Effector memory CD4-positive, alpha-beta T cell (primary cell): ENCODE measurements around the gene FAM98B.

ENCODE experiments used
- DNase-seq, 3 donors: peaks; one replicate each; pipeline ENCODE4 v3.0.0-alpha.2; 2020
- H3K27ac ChIP-seq: 2 replicates; pipeline ENCODE4 v1.7.0; 2013; ENCODE audit warnings: mild to moderate bottlenecking, low read length, moderate library complexity; ENCODE audit not compliant: insufficient read depth, poor library complexity, severe bottlenecking
- H3K27me3 ChIP-seq: replicated peaks from 2 replicates; pipeline ENCODE4 v1.7.0; 2013; ENCODE audit warnings: mild to moderate bottlenecking, low read length; ENCODE audit not compliant: insufficient read depth, control insufficient read depth, poor library complexity, severe bottlenecking
- H3K36me3 ChIP-seq: 2 replicates; pipeline ENCODE4 v1.7.0; 2013; ENCODE audit warnings: mild to moderate bottlenecking, low read length, moderate library complexity; ENCODE audit not compliant: control insufficient read depth, insufficient read depth
- H3K4me1 ChIP-seq: 2 replicates; pipeline ENCODE4 v1.7.0; 2013; ENCODE audit warnings: low read length, mild to moderate bottlenecking; ENCODE audit not compliant: control insufficient read depth, insufficient read depth, poor library complexity, severe bottlenecking
- H3K4me3 ChIP-seq: 2 replicates; pipeline ENCODE4 v1.7.0; 2013; ENCODE audit warnings: low read length, low read depth, mild to moderate bottlenecking; ENCODE audit not compliant: insufficient read depth, poor library complexity, severe bottlenecking
- H3K9me3 ChIP-seq: 2 replicates; pipeline ENCODE4 v1.7.0; 2013; ENCODE audit warnings: mild to moderate bottlenecking, low read length, moderate library complexity; ENCODE audit not compliant: control insufficient read depth

The FAM98B gene

DNA sequence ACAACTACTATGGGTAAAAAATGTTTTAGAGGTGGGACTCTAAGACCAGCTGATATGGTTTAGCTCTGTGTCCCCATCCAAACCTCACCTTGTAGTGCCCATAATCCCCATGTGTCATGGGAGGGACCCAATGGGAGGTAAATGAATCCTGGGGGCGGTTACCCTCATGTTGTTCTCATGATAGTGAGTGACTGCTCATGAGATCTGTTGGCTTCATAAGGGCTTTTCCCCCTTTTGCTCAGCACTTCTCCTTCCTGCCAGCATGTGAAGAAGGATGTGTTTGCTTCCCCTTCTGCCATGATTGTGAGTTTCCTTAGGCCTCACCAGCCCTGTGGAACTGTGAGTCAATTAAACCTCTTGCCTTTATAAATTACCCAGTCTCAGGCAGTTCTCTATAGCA lies 45.7 kb downstream of the FAM98B start:
- Histone ChIP-seq H3K4me3 (no peak overlapping the region), H3K27ac (no peak overlapping the region), H3K27me3 (no peaks in the 10 kb centered on the region), H3K9me3 (no peaks in the 10 kb centered on the region), H3K4me1 (no peaks in the 10 kb centered on the region), H3K36me3 (peaks cover 90% of the 10 kb centered on the region)
- no peak for DNase-seq

DNA sequence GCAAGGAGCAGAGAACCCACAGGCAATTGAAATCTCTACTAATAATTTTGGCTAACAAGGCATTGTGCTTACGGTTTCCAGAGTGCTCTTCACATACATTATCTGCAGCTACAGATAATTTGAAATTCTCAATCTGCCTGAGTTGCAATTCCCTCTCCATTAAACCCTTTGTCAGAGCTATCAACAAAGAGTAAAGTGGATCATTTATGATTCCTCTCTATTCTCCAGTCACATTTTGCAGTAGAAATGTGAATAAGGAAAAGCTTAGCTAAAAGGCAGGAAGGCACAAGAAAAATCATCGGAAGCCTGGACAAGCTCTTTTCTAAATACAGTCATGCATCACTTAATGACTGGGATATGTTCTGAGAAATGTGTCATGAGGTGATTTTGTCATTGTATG lies 49.6 kb downstream of the FAM98B start:
- Histone ChIP-seq H3K4me1 (no peaks in the 10 kb centered on the region), H3K36me3 (peaks cover 93% of the 10 kb centered on the region), H3K9me3 (no peaks in the 10 kb centered on the region), H3K27me3 (no peaks in the 10 kb centered on the region), H3K27ac (no peak overlapping the region), H3K4me3 (no peak overlapping the region)
- no peak for DNase-seq

DNA sequence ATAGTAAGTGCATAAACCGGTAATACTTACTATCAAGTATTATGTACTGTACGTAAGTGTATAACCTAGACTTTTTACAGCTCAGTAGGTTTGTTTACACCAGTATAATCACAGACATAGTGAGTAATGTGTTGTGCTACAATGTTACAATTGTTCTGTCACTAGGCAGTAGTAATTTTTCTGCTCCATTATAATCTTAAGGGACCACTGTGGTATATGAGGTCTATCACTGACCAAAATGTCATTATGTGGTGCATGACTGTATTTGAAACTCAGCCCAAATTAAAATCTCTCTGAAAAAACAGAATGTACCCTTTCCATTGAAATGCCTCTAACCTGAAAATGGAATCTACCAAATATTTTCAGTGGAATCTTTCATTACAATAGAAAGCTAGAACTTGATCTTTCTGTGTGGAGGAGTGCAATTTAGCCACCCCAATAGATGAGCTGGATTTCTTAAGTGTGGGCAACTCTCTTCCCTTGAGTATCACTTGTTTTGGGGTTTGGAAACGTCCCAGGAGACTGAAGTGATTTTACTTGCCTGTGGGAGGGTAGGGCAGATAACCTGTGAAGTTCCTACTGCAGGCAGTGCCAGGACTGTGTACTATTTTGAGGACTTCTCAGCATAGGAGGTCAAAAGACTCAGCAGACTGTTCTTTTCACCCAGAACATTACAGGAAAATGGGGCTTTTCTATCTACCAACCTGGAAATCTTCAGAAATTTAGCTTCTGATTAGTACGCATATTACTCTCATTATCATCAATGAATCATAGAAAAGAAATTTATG lies 50.9 kb downstream of the FAM98B start:
- DNase-seq: no peak
- no peaks in the 10 kb centered on the region for H3K4me1 ChIP-seq
- no peaks in the 10 kb centered on the region for H3K27me3 ChIP-seq
- no peak overlapping the region for H3K27ac ChIP-seq
- H3K36me3 ChIP-seq: peaks cover 93% of the 10 kb centered on the region
- H3K4me3 ChIP-seq: no peak overlapping the region
- no peaks in the 10 kb centered on the region for H3K9me3 ChIP-seq

DNA sequence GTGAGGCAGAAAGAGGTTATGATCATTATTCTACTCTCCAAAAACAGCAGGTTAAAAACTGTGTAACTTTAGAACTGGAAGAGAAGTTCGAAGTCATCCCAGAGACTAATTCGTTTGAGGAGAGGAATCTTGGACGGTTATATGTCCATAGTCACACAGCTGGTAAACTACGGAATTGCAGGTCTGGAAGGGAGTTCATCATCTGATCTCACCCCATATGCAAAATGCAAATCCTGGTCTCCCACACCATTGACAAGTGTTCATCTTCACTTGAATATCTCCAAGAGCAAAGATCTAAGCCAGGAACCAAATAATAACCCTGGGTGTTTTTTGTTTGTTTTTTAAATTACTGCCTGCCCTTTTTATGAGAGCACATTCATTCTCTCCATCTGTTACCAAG lies 53.1 kb downstream of the FAM98B start:
- Histone ChIP-seq H3K4me3 (no peak overlapping the region), H3K36me3 (peaks cover 95% of the 10 kb centered on the region)

DNA sequence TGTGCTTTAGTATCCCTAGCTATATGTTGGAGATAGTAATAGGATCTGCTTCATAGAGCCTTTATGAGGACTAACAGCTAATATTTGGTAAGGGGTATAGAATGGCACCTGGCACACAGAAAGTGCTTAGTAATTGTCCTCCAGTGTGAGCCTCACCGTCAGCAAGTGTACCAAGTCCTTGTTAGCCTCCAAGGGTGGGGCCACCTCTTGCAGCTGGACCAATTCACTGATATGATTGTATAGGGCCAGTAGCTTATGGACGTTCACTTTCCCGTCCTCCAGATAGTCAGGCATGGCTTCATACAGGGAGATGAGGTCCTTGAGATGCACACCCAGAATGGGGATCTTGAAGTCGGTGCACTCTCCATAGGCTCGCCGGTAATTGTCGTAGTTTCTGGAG lies 53.6 kb downstream of the FAM98B start:
- H3K9me3 ChIP-seq: no peaks in the 10 kb centered on the region
- no peaks in the 10 kb centered on the region for H3K4me1 ChIP-seq
- no peak for DNase-seq

More for the DNA sequence above, 53.1 kb downstream of the FAM98B start:
- H3K9me3 ChIP-seq: no peaks in the 10 kb centered on the region
- H3K27me3 ChIP-seq: no peaks in the 10 kb centered on the region
- H3K4me1 ChIP-seq: no peaks in the 10 kb centered on the region
- H3K27ac ChIP-seq: no peak overlapping the region
- no peak for DNase-seq

DNA sequence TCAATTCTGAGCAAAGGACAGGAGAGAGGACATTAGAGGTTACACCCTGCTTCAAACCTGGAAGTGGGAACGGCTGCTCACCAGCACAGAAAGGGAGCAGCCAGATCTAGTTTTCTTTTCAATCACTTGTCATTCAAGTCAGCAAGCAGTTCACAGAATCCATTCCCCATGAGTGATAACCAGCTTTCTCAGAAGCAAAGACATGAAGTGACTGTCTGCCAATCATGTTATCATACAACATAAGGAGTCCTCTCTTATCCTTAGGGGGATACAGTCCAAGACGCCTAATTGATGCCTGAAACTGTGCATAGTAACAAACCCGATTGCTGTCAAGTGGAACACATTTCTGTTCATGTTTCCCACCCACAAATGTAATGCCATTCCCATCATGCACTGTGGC lies 54.7 kb downstream of the FAM98B start:
- H3K4me1 ChIP-seq: no peaks in the 10 kb centered on the region
- no peaks in the 10 kb centered on the region for H3K27me3 ChIP-seq
- no peaks in the 10 kb centered on the region for H3K9me3 ChIP-seq
- H3K4me3 ChIP-seq: no peak overlapping the region
- H3K36me3 ChIP-seq: peaks cover 95% of the 10 kb centered on the region
- no peak overlapping the region for H3K27ac ChIP-seq
- DNase-seq: no peak

More for the DNA sequence above, 53.6 kb downstream of the FAM98B start:
- Histone ChIP-seq H3K27ac (no peak overlapping the region), H3K36me3 (peaks cover 95% of the 10 kb centered on the region), H3K27me3 (no peaks in the 10 kb centered on the region), H3K4me3 (no peak overlapping the region)

DNA sequence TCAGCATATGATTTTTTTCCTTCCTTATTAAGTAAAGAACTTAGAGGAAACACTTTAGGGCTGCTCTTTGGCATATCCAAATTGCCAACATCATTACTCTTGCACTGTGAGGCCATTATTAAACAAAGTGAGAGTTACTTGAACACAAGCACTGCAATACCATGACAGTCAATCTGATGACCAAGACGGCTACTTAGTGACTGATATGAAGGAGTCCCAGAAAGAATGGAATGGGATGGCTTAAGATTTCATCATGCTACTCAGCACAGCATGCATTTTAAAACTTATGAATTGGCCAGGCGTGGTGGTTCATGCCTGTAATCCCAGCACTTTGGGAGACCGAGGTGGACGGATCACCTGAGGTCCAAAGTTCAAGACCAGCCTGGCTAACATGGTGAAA lies 55.2 kb downstream of the FAM98B start:
- no peak overlapping the region for H3K27ac ChIP-seq
- no peak overlapping the region for H3K4me3 ChIP-seq
- H3K27me3 ChIP-seq: no peaks in the 10 kb centered on the region
- H3K36me3 ChIP-seq: peaks cover 96% of the 10 kb centered on the region
- no peaks in the 10 kb centered on the region for H3K9me3 ChIP-seq
- H3K4me1 ChIP-seq: no peaks in the 10 kb centered on the region
- no peak for DNase-seq

DNA sequence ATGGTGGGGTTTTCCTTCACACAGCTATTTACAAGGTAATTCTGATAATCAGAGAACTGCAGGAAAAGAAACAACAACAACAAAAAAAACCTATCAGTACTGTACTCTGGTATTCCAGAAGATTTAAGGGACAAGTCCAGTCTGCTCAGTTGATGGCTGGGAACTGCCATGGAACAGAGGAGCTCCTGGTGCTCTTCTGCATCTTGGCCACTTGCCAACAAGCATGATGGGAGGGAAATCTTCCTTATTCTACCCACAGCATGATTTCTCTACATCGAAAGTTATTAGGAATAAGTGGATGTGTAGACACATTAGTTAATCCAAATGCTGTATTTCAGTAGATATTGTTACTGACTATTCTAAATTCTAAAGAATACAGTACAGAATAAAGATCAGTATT lies 59.0 kb downstream of the FAM98B start:
- DNase-seq: no peak
- H3K9me3 ChIP-seq: no peaks in the 10 kb centered on the region
- no peaks in the 10 kb centered on the region for H3K4me1 ChIP-seq
- no peaks in the 10 kb centered on the region for H3K27me3 ChIP-seq
- no peak overlapping the region for H3K27ac ChIP-seq
- no peak overlapping the region for H3K4me3 ChIP-seq
- peaks cover 97% of the 10 kb centered on the region for H3K36me3 ChIP-seq

DNA sequence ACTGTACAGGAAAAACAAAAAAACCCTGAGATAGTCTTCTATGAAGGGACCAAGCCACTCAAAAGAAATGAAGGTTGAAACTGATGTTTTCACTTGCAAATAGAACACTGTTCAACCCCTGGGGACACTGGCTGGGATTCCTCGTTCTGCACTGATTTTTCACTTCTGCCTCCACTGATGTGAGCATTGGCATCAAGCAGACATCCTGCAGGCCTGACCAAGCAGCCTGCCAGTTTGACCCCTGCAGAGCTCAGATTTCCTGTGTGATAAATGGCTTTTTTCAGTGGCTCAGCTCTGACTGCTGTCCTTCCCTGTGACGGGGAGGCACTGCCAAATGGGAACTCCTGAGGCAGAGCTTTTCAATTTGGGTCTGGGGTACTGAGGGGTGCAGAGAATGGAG lies 60.7 kb downstream of the FAM98B start:
- Histone ChIP-seq H3K4me3 (no peak overlapping the region), H3K4me1 (no peaks in the 10 kb centered on the region), H3K9me3 (no peaks in the 10 kb centered on the region), H3K36me3 (peaks cover 97% of the 10 kb centered on the region), H3K27ac (no peak overlapping the region), H3K27me3 (no peaks in the 10 kb centered on the region)
- DNase-seq: no peak

DNA sequence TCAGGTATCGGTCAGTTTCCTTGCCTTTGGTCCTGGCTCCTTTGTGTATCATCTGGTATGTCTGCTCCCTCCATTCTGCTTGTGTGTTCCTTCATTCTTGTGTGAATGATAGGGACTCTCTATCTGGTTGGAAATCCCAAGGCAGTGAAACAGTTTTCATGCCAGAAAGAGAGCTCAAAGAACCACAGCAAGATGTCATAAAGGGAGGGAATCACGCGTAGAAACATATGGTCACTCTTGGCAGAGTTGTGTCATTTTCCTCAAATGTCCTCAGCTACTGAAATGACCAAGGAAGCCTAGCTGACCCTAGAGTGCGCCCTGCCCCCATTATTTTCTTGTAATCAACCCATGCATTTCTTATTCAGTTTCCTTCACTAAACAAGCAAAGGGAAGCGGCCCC lies 62.7 kb downstream of the FAM98B start:
- Histone ChIP-seq H3K9me3 (no peaks in the 10 kb centered on the region), H3K4me1 (no peaks in the 10 kb centered on the region), H3K36me3 (peaks cover 86% of the 10 kb centered on the region), H3K27ac (no peak overlapping the region), H3K4me3 (no peak overlapping the region), H3K27me3 (no peaks in the 10 kb centered on the region)
- no peak for DNase-seq
